Measurements from ENCODE around the gene KRT84.

DNA sequence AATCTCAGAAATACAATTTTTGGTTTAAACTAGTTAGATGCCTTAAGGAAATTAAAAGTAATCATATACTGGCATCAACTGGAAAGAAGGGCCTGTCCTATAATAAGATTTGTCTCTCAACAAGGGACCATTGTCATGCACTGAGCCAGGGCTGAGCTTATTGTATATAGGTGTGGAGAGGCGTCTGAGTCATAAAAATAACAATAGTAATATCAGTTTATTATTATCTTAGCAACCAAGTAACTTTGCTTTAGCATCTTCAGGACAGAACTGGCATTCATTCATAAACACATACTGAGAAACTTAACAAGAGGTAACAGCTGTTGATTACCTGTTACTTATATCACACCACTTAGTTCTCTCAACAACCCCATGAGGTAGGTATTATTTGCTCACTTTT, 41.6 kb upstream of the KRT84 start:
- TF ChIP-seq CTCF (IDR thresholded peaks at IDR 0.05; ENCODE audit: low read depth, low read length), result no peak
- no peak for TF ChIP-seq POLR2A (IDR thresholded peaks at IDR 0.05; ENCODE audit: extremely low read depth, insufficient read length)
- no peak for TF ChIP-seq MYC (IDR thresholded peaks at IDR 0.05; ENCODE audit: low read depth, low read length)
- no peak for TF ChIP-seq MAX (IDR thresholded peaks at IDR 0.05; ENCODE audit: low read depth, low read length)

All from NB4 (cell line).